Activated naive CD4-positive, alpha-beta T cell treated with anti-CD3 and anti-CD28 coated beads, Interleukin-2, amount 50 U/mL, for 24 hours (primary cell): ENCODE data around the gene PCCB.
"Not testable (repeated sequence)": the region's sequence is repeated elsewhere in the genome, so short reads cannot be mapped to it uniquely, and the experiment has no call there.

ENCODE experiments used
- H3K27ac Mint-ChIP-seq: one replicate; pipeline ENCODE4 v1.8.0; 2021; ENCODE audit warnings: mild to moderate bottlenecking, mixed read lengths
- H3K27me3 Mint-ChIP-seq: one replicate; pipeline ENCODE4 v1.8.0; 2021; ENCODE audit warnings: mixed read lengths
- H3K36me3 Mint-ChIP-seq: one replicate; pipeline ENCODE4 v1.8.0; 2021; ENCODE audit warnings: mixed read lengths
- H3K4me1 Mint-ChIP-seq: one replicate; pipeline ENCODE4 v1.8.0; 2021; ENCODE audit warnings: mixed read lengths
- H3K4me3 Mint-ChIP-seq: one replicate; pipeline ENCODE4 v1.8.0; 2021; ENCODE audit warnings: mild to moderate bottlenecking, mixed read lengths
- H3K9me3 Mint-ChIP-seq: one replicate; pipeline ENCODE4 v1.8.0; 2021; ENCODE audit warnings: mixed read lengths

PCCB gene

GRCh38 chr3:136332302-136332701, 82.2 kb downstream of the PCCB start:
- H3K36me3 Mint-ChIP-seq, result peaks cover 23% of the 10 kb centered on the region
- H3K27ac Mint-ChIP-seq, result peak overlapping the region; percentile 71
- no peaks in the 10 kb centered on the region for H3K4me1 Mint-ChIP-seq

GRCh38 chr3:136332776-136333175, 82.6 kb downstream of the PCCB start:
- peaks cover 23% of the 10 kb centered on the region for H3K36me3 Mint-ChIP-seq
- no peak overlapping the region for H3K4me3 Mint-ChIP-seq
- H3K9me3 Mint-ChIP-seq, result no peaks in the 10 kb centered on the region
- peak overlapping the region; percentile 71 for H3K27ac Mint-ChIP-seq
- H3K4me1 Mint-ChIP-seq, result no peaks in the 10 kb centered on the region
- H3K27me3 Mint-ChIP-seq, result no peaks in the 10 kb centered on the region

More at GRCh38 chr3:136332302-136332701, 82.2 kb downstream of the PCCB start:
- Mint-ChIP-seq H3K27me3 (no peaks in the 10 kb centered on the region), H3K4me3 (no peak overlapping the region), H3K9me3 (no peaks in the 10 kb centered on the region)

- no peak overlapping the region for H3K4me3 Mint-ChIP-seq
- H3K27ac Mint-ChIP-seq, result peak overlapping the region; percentile 65
- H3K27me3 Mint-ChIP-seq, result no peaks in the 10 kb centered on the region
- H3K4me1 Mint-ChIP-seq, result no peaks in the 10 kb centered on the region
- no peaks in the 10 kb centered on the region for H3K9me3 Mint-ChIP-seq
- peaks cover 21% of the 10 kb centered on the region for H3K36me3 Mint-ChIP-seq
These were observed 84.1 kb downstream of the PCCB start for GRCh38 chr3:136334209-136334608.

GRCh38 chr3:136334726-136335125, 84.6 kb downstream of the PCCB start:
- peaks cover 17% of the 10 kb centered on the region for H3K36me3 Mint-ChIP-seq
- not testable (repeated sequence) for H3K9me3 Mint-ChIP-seq, H3K4me1 Mint-ChIP-seq, H3K4me3 Mint-ChIP-seq, H3K27me3 Mint-ChIP-seq, H3K27ac Mint-ChIP-seq

GRCh38 chr3:136336329-136337100, 86.4 kb downstream of the PCCB start:
- no peaks in the 10 kb centered on the region for H3K27me3 Mint-ChIP-seq
- no peak overlapping the region for H3K4me3 Mint-ChIP-seq
- H3K9me3 Mint-ChIP-seq, result no peaks in the 10 kb centered on the region
- no peaks in the 10 kb centered on the region for H3K4me1 Mint-ChIP-seq
- peaks cover 20% of the 10 kb centered on the region for H3K36me3 Mint-ChIP-seq
- peak overlapping the region; percentile 62 for H3K27ac Mint-ChIP-seq

GRCh38 chr3:136343446-136343845, 93.3 kb downstream of the PCCB start:
- Mint-ChIP-seq H3K27me3 (no peaks in the 10 kb centered on the region), H3K9me3 (no peaks in the 10 kb centered on the region), H3K36me3 (peaks cover 13% of the 10 kb centered on the region), H3K27ac (no peak overlapping the region), H3K4me1 (no peaks in the 10 kb centered on the region), H3K4me3 (no peak overlapping the region)

GRCh38 chr3:136343873-136344555, 93.9 kb downstream of the PCCB start:
- H3K27ac Mint-ChIP-seq, result peak overlapping the region; percentile 27
- H3K36me3 Mint-ChIP-seq, result peaks cover 15% of the 10 kb centered on the region
- H3K4me1 Mint-ChIP-seq, result no peaks in the 10 kb centered on the region
- H3K9me3 Mint-ChIP-seq, result no peaks in the 10 kb centered on the region
- H3K4me3 Mint-ChIP-seq, result no peak overlapping the region
- no peaks in the 10 kb centered on the region for H3K27me3 Mint-ChIP-seq

GRCh38 chr3:136346486-136346885, 96.3 kb downstream of the PCCB start:
- Mint-ChIP-seq H3K36me3 (peaks cover 8% of the 10 kb centered on the region), H3K4me1 (no peaks in the 10 kb centered on the region), H3K4me3 (no peak overlapping the region), H3K27ac (no peak overlapping the region), H3K27me3 (no peaks in the 10 kb centered on the region), H3K9me3 (no peaks in the 10 kb centered on the region)

GRCh38 chr3:136350132-136350531, 100.0 kb downstream of the PCCB start:
- Mint-ChIP-seq H3K4me3 (no peak overlapping the region), H3K9me3 (no peaks in the 10 kb centered on the region), H3K4me1 (peaks cover 14% of the 10 kb centered on the region), H3K27ac (no peak overlapping the region), H3K36me3 (peaks cover 13% of the 10 kb centered on the region), H3K27me3 (no peaks in the 10 kb centered on the region)

- Mint-ChIP-seq H3K36me3 (peaks cover 16% of the 10 kb centered on the region), H3K9me3 (peaks cover 3% of the 10 kb centered on the region), H3K4me1 (peaks cover 17% of the 10 kb centered on the region), H3K4me3 (no peak overlapping the region), H3K27me3 (no peaks in the 10 kb centered on the region), H3K27ac (no peak overlapping the region)
These were observed 100.4 kb downstream of the PCCB start for GRCh38 chr3:136350557-136350956.

- H3K4me1 Mint-ChIP-seq, result peaks cover 23% of the 10 kb centered on the region
- H3K27me3 Mint-ChIP-seq, result no peaks in the 10 kb centered on the region
- peaks cover 17% of the 10 kb centered on the region for H3K36me3 Mint-ChIP-seq
- H3K27ac Mint-ChIP-seq, result no peak overlapping the region
- H3K9me3 Mint-ChIP-seq, result peaks cover 7% of the 10 kb centered on the region
- H3K4me3 Mint-ChIP-seq, result no peak overlapping the region
These were observed 101.2 kb downstream of the PCCB start for GRCh38 chr3:136351351-136351750.

- H3K4me1 Mint-ChIP-seq, result peaks cover 23% of the 10 kb centered on the region
- peaks cover 7% of the 10 kb centered on the region for H3K9me3 Mint-ChIP-seq
- no peak overlapping the region for H3K27ac Mint-ChIP-seq
- no peak overlapping the region for H3K4me3 Mint-ChIP-seq
- H3K27me3 Mint-ChIP-seq, result no peaks in the 10 kb centered on the region
- H3K36me3 Mint-ChIP-seq, result peaks cover 17% of the 10 kb centered on the region
These were observed 101.8 kb downstream of the PCCB start for GRCh38 chr3:136351905-136352304.

- Mint-ChIP-seq H3K4me3 (no peak overlapping the region), H3K27ac (no peak overlapping the region), H3K36me3 (peaks cover 20% of the 10 kb centered on the region), H3K4me1 (peaks cover 23% of the 10 kb centered on the region), H3K9me3 (peaks cover 7% of the 10 kb centered on the region), H3K27me3 (no peaks in the 10 kb centered on the region)
These were observed 103.3 kb downstream of the PCCB start for GRCh38 chr3:136353461-136353860.

GRCh38 chr3:136366289-136366688, 116.1 kb downstream of the PCCB start:
- no peak overlapping the region for H3K27ac Mint-ChIP-seq
- no peaks in the 10 kb centered on the region for H3K9me3 Mint-ChIP-seq

GRCh38 chr3:136375800-136376199, 125.7 kb downstream of the PCCB start:
- H3K27ac Mint-ChIP-seq, H3K4me1 Mint-ChIP-seq, H3K9me3 Mint-ChIP-seq, H3K4me3 Mint-ChIP-seq, H3K27me3 Mint-ChIP-seq: not testable (repeated sequence)
- H3K36me3 Mint-ChIP-seq, result peaks cover 21% of the 10 kb centered on the region

More at GRCh38 chr3:136366289-136366688, 116.1 kb downstream of the PCCB start:
- no peak overlapping the region for H3K4me3 Mint-ChIP-seq
- H3K4me1 Mint-ChIP-seq, result peaks cover 3% of the 10 kb centered on the region
- H3K36me3 Mint-ChIP-seq, result peaks cover 16% of the 10 kb centered on the region
- H3K27me3 Mint-ChIP-seq, result no peaks in the 10 kb centered on the region

GRCh38 chr3:136377508-136377907, 127.4 kb downstream of the PCCB start:
- no peaks in the 10 kb centered on the region for H3K9me3 Mint-ChIP-seq
- H3K4me1 Mint-ChIP-seq, result no peaks in the 10 kb centered on the region
- H3K36me3 Mint-ChIP-seq, result peaks cover 18% of the 10 kb centered on the region
- H3K4me3 Mint-ChIP-seq, result no peak overlapping the region
- no peak overlapping the region for H3K27ac Mint-ChIP-seq
- no peaks in the 10 kb centered on the region for H3K27me3 Mint-ChIP-seq
